HepG2 (cell line): Measurements from ENCODE around the gene RBBP8. TPM values are rescaled to one million over a fixed set of nuclear protein-coding genes. Genes with fewer than 3 reads are reported as not detected.

ENCODE experiments used
- ATAC-seq: fragments of 200-7000 bp; cut with Tn5 transposase; 3 replicates; pipeline ENCODE4 v1.9.1; 2020; ENCODE audit warnings: mild to moderate bottlenecking, moderate library complexity
- BruUV-seq: library from RNA; stranded (reverse); fragments of 400-500 nt; replicated peaks from 2 replicates; lab custom pipeline; 2021; lab: Mats Ljungman, UMichigan
- CTCF ChIA-PET: fragments of 300-600 bp; formaldehyde crosslinking; extraction: SDS; loops from one replicate; lab custom pipeline; 2021; ENCODE audit warnings: low total read pairs, inconsistent platforms, low intra/inter-chr PET ratio; lab: Yijun Ruan, JAX
- POLR2A ChIA-PET: fragments of 350-600 bp; sonication (Branson Sonifier 250); formaldehyde crosslinking; loops from one replicate; lab custom pipeline; 2020; ENCODE audit warnings: antibody characterized with exemption, inconsistent platforms; lab: Yijun Ruan, JAX
- DNase-seq: peaks from one replicate; pipeline ENCODE4 v3.0.0-alpha.2; 2015; ENCODE audit warnings: low spot score
- FAIRE-seq: peaks from 3 replicates; lab custom pipeline; 2011; peaks lifted over from hg19 to GRCh38; lab: Jason Lieb, UNC
- H2AFZ ChIP-seq: one replicate; pipeline ENCODE4 v1.6.1; 2011; ENCODE audit warnings: low read length, inconsistent platforms
- H3K27ac ChIP-seq: fragments of 300-600 bp; 3 replicates; pipeline ENCODE4 v1.8.0; 2011; ENCODE audit warnings: mixed run types, mild to moderate bottlenecking, mixed read lengths, low read length, inconsistent platforms; ENCODE audit not compliant: insufficient read depth; ENCODE audit errors: extremely low read length
- H3K27me3 ChIP-seq, 2 experiments: fragments of 200-600 bp in 1 of 2; 2 replicates in 1 of 2; 3 replicates in 1 of 2; pipeline versions ENCODE4 v1.6.0 to v1.8.0; 2011; ENCODE audit warnings: low read length in 2 of 2, mild to moderate bottlenecking in 2 of 2, moderate library complexity in 2 of 2, inconsistent platforms in 1 of 2; ENCODE audit not compliant: insufficient read depth in 2 of 2, control insufficient read depth in 1 of 2
- H3K36me3 ChIP-seq, 2 experiments: fragments of 200-600 bp in 1 of 2; replicated peaks in 1 of 2; 2 replicates in 1 of 2; 3 replicates in 1 of 2; pipeline versions ENCODE4 v1.5.1 to v1.8.0; 2011; ENCODE audit warnings: low read length in 2 of 2, inconsistent platforms in 1 of 2; ENCODE audit not compliant: insufficient read depth in 2 of 2, control insufficient read depth in 1 of 2
- H3K4me1 ChIP-seq: 2 replicates; pipeline ENCODE4 v1.5.1; 2012; ENCODE audit warnings: low read length, inconsistent platforms; ENCODE audit not compliant: insufficient read depth
- H3K4me2 ChIP-seq: 2 replicates; pipeline ENCODE4 v1.6.0; 2011; ENCODE audit warnings: low read depth, low read length, inconsistent platforms
- H3K4me3 ChIP-seq, 3 experiments: fragments of 200-600 bp in 1 of 3; sonication (generic), shearing (Covaris generic) in 1 of 3; replicated peaks in 1 of 3; 2 replicates each; pipeline ENCODE4 v1.5.1; 2011 to 2016; ENCODE audit warnings: low read length in 3 of 3, inconsistent platforms in 2 of 3, low read depth in 2 of 3, mild to moderate bottlenecking in 2 of 3, control low read depth in 1 of 3, mixed read lengths in 1 of 3; ENCODE audit not compliant: insufficient read depth in 1 of 3
- H3K79me2 ChIP-seq: one replicate; pipeline ENCODE4 v1.6.1; 2011; ENCODE audit warnings: low read length, inconsistent platforms; ENCODE audit not compliant: insufficient read depth
- H3K9ac ChIP-seq: 2 replicates; pipeline ENCODE4 v1.6.0; 2011; ENCODE audit warnings: mild to moderate bottlenecking, low read depth, low read length, inconsistent platforms; ENCODE audit not compliant: insufficient read depth
- H3K9me3 ChIP-seq: 2 replicates; pipeline ENCODE4 v1.5.1; 2012; ENCODE audit warnings: mild to moderate bottlenecking, low read length
- H4K20me1 ChIP-seq: 2 replicates; pipeline ENCODE4 v1.6.0; 2011; ENCODE audit warnings: inconsistent platforms, mild to moderate bottlenecking, low read length, moderate library complexity; ENCODE audit not compliant: insufficient read depth
- MXD4 ChIP-seq: IDR thresholded peaks from 2 replicates; pipeline ENCODE4 v1.6.1; 2016; ENCODE audit warnings: mild to moderate bottlenecking, missing biosample characterization, missing genetic modification reagents
- MYC ChIP-seq: sonication (generic); formaldehyde crosslinking; IDR thresholded peaks from 2 replicates; pipeline ENCODE4 v1.9.0; 2021; ENCODE audit warnings: missing genetic modification reagents, borderline replicate concordance
- RBM22 ChIP-seq: fragments of 200-400 bp; formaldehyde crosslinking; optimal IDR thresholded peaks from 2 replicates; pipeline ENCODE3; 2017; ENCODE audit warnings: mild to moderate bottlenecking, low read length, moderate library complexity
- TOPORS ChIP-seq: sonication (generic); formaldehyde crosslinking; IDR thresholded peaks from 2 replicates; pipeline ENCODE4 v1.8.0; 2023; ENCODE audit warnings: mild to moderate bottlenecking, missing genetic modification reagents
- TRIM24 ChIP-seq: sonication (generic); formaldehyde crosslinking; IDR thresholded peaks from 2 replicates; pipeline ENCODE4 v1.8.0; 2022; ENCODE audit warnings: mild to moderate bottlenecking, missing genetic modification reagents
- ZC3H13 ChIP-seq: sonication (generic); formaldehyde crosslinking; IDR thresholded peaks from 2 replicates; pipeline ENCODE4 v1.8.1; 2023; ENCODE audit warnings: mild to moderate bottlenecking, missing genetic modification reagents, moderate library complexity
- ZNF251 ChIP-seq: sonication (generic); formaldehyde crosslinking; IDR thresholded peaks from 2 replicates; pipeline ENCODE4 v1.9.0; 2021; ENCODE audit warnings: mild to moderate bottlenecking, missing genetic modification reagents
- ZNF468 ChIP-seq: sonication (generic); formaldehyde crosslinking; IDR thresholded peaks from 2 replicates; pipeline ENCODE4 v1.8.0; 2022; ENCODE audit warnings: mild to moderate bottlenecking, moderate library complexity, missing genetic modification reagents
- ZNF605 ChIP-seq: sonication (generic); formaldehyde crosslinking; IDR thresholded peaks from 2 replicates; pipeline ENCODE4 v1.8.0; 2022; ENCODE audit warnings: mild to moderate bottlenecking, missing genetic modification reagents
- ZNF747 ChIP-seq: sonication (generic); formaldehyde crosslinking; IDR thresholded peaks from 2 replicates; pipeline ENCODE4 v1.8.1; 2023; ENCODE audit warnings: missing genetic modification reagents, mild to moderate bottlenecking, borderline replicate concordance
- ZNF773 ChIP-seq: sonication (generic); formaldehyde crosslinking; IDR thresholded peaks from 2 replicates; pipeline ENCODE4 v1.4.0; 2020; ENCODE audit warnings: missing genetic modification reagents, borderline replicate concordance
- ZNF879 ChIP-seq: sonication (generic); formaldehyde crosslinking; IDR thresholded peaks from 2 replicates; pipeline ENCODE4 v1.8.1; 2023; ENCODE audit warnings: missing genetic modification reagents
- WGBS: methylation state at CpG from one replicate; pipeline ENCODE4 v1.1.6; 2017; ENCODE audit warnings: low lambda C conversion rate; 5-methylcytosine and 5-hydroxymethylcytosine counted together
- in situ Hi-C: cut with HindIII; loops from 2 replicates; pipeline ENCODE4 v1.10.0; 2017; ENCODE audit warnings: low pct_unique_long_range_greater_than_20kb; ENCODE audit not compliant: extremely low pct_ligation_motif_present
- intact Hi-C: fragments of 100-400 bp; cut with micrococcal nuclease; formaldehyde crosslinking; loops from one replicate; pipeline ENCODE4 v1.10.0; 2022; ENCODE audit not compliant: unreplicated experiment
- polyA plus RNA-seq, 8 experiments: library from polyadenylated mRNA; depleted of rRNA in 3 of 8; stranded (reverse) in 7 of 8; unstranded in 1 of 8; fragments of >200 nt; fragmentation: Illumina TruSeq in 4 of 8; extraction: Trizol in 4 of 8; gene quantifications; 2 replicates each; pipeline versions ENCODE4 v1.2.1 to v1.2.3, GENCODE V29; 2011 to 2016; ENCODE audit warnings: low read depth in 4 of 8, missing spikeins in 1 of 8, mixed read lengths in 1 of 8; ENCODE audit not compliant: insufficient read depth in 1 of 8
- total RNA-seq, 5 experiments: library from RNA; depleted of rRNA; stranded (reverse); fragments of >200 nt; fragmentation: Illumina TruSeq; extraction: Trizol; gene quantifications; 2 replicates each; pipeline ENCODE4 v1.2.3, GENCODE V29; 2016; ENCODE audit warnings: low read depth in 1 of 5
- TF ChIP-seq, protein P1 (sequence below): IDR thresholded peaks from 2 replicates; pipeline ENCODE4 v1.6.1; 2018; ENCODE audit warnings: missing genetic modification reagents, mild to moderate bottlenecking, missing compliant biosample characterization
- TF ChIP-seq, protein P2 (sequence below): IDR thresholded peaks from 2 replicates; pipeline ENCODE4 v1.6.1; 2016; ENCODE audit warnings: missing biosample characterization, missing genetic modification reagents, low read depth
- TF ChIP-seq, protein P3 (sequence below): sonication (generic); formaldehyde crosslinking; IDR thresholded peaks from 2 replicates; pipeline ENCODE4 v1.4.0; 2020; ENCODE audit warnings: missing genetic modification reagents, borderline replicate concordance
- TF ChIP-seq, protein P4 (sequence below): sonication (generic); formaldehyde crosslinking; IDR thresholded peaks from 2 replicates; pipeline ENCODE4 v1.4.0; 2020; ENCODE audit warnings: mild to moderate bottlenecking, missing genetic modification reagents

The RBBP8 gene
- total and polyA plus RNA-seq, 2 of the 13 experiments (the other 11 are each of a cell fraction or from before 2014, with no cell fraction given), result 14.2 to 47.4 TPM

DNA sequence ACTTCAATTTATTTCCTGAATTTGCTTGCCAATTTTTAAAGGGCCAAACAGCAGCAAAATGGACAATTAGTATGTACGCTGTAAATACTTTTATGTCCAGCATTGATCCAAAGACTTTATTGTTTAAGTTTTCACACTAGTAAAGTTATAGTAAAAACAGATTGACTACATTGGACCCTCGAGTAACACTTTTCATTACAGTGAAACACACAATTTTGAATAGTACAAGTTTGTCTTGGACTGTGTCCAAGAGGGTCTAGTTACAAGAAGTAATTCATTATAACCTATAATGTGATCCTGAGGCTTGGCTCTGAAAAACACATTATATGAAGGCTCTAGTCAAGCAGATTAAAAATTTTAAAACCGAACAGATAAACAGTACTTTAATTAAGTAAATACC lies 11.4 kb upstream of the RBBP8 start (continued):
- TF ChIP-seq, protein P1, sequence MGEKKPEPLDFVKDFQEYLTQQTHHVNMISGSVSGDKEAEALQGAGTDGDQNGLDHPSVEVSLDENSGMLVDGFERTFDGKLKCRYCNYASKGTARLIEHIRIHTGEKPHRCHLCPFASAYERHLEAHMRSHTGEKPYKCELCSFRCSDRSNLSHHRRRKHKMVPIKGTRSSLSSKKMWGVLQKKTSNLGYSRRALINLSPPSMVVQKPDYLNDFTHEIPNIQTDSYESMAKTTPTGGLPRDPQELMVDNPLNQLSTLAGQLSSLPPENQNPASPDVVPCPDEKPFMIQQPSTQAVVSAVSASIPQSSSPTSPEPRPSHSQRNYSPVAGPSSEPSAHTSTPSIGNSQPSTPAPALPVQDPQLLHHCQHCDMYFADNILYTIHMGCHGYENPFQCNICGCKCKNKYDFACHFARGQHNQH (CRISPR knock-in tag), result no peak
- TF ChIP-seq ZNF251 (no peak), ZNF773 (CRISPR knock-in tag) (no peak)

DNA sequence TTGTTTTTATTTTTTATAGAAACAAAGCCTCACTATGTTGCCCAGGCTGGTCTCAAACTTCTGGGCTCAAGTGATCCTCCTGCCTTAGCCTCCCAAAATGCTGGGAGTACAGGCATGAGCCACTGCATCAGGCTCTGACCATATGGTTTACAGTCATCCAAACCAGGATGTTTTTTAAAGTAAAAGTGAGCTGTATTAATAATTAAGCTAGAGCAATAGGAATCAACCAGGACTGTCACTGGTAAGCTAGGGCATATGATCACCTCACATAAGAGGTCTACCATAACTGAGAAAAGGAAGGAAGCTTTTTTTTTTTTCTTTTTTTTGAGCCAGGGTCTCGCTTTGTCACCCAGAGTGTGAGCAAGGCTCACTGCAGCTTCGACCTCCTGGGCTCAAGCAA lies 8.5 kb upstream of the RBBP8 start:
- CTCF ChIA-PET, result no interaction called here
- intact Hi-C loops, result no loop called here

More for the DNA sequence above, 8.5 kb upstream of the RBBP8 start:
- FAIRE-seq, result no peak
- H3K9ac ChIP-seq, result no peak overlapping the region
- POLR2A ChIA-PET, result interaction anchor here (1.5 kb wide), 1 partner anchor 8 kb away, joined by 8 read pairs; the partner anchor contains the start of gene RBBP8
- no peak overlapping the region for H2AFZ ChIP-seq
- TF ChIP-seq ZC3H13 (CRISPR knock-in tag) (no peak), RBM22 (no peak), MYC (no peak), TOPORS (CRISPR knock-in tag) (no peak), ZNF879 (CRISPR knock-in tag) (no peak), ZNF468 (CRISPR knock-in tag) (no peak), MXD4 (CRISPR knock-in tag) (no peak), TRIM24 (CRISPR knock-in tag) (no peak), ZNF747 (CRISPR knock-in tag) (no peak), ZNF605 (CRISPR knock-in tag) (no peak)
- TF ChIP-seq, protein P2, sequence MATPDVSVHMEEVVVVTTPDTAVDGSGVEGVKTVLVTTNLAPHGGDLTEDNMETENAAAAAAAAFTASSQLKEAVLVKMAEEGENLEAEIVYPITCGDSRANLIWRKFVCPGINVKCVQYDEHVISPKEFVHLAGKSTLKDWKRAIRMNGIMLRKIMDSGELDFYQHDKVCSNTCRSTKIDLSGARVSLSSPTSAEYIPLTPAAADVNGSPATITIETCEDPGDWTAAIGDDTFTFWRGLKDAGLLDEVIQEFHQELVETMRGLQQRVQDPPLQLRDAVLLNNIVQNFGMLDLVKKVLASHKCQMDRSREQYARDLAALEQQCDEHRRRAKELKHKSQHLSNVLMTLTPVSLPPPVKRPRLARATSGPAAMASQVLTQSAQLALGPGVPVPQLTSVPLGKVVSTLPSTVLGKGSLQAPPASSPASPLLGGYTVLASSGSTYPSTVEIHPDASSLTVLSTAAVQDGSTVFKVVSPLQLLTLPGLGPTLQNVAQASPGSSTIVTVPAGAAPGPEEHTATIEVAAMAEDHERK (CRISPR knock-in tag), result no peak
- TF ChIP-seq, protein P3, sequence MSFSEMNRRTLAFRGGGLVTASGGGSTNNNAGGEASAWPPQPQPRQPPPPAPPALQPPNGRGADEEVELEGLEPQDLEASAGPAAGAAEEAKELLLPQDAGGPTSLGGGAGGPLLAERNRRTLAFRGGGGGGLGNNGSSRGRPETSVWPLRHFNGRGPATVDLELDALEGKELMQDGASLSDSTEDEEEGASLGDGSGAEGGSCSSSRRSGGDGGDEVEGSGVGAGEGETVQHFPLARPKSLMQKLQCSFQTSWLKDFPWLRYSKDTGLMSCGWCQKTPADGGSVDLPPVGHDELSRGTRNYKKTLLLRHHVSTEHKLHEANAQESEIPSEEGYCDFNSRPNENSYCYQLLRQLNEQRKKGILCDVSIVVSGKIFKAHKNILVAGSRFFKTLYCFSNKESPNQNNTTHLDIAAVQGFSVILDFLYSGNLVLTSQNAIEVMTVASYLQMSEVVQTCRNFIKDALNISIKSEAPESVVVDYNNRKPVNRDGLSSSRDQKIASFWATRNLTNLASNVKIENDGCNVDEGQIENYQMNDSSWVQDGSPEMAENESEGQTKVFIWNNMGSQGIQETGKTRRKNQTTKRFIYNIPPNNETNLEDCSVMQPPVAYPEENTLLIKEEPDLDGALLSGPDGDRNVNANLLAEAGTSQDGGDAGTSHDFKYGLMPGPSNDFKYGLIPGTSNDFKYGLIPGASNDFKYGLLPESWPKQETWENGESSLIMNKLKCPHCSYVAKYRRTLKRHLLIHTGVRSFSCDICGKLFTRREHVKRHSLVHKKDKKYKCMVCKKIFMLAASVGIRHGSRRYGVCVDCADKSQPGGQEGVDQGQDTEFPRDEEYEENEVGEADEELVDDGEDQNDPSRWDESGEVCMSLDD (CRISPR knock-in tag), result no peak
- TF ChIP-seq, protein P4, sequence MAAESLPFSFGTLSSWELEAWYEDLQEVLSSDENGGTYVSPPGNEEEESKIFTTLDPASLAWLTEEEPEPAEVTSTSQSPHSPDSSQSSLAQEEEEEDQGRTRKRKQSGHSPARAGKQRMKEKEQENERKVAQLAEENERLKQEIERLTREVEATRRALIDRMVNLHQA, result no peak
- BruUV-seq, result no TSS peak
- no peaks in the 10 kb centered on the region for H3K9me3 ChIP-seq
- no peak for ATAC-seq
- H3K4me2 ChIP-seq, result no peak overlapping the region
- in situ Hi-C loops, result no loop called here
- no peaks in the 10 kb centered on the region for H3K36me3 ChIP-seq
- no peak for DNase-seq
- 52% methylated on average over 2 of the region's 2 CpGs for WGBS
- H4K20me1 ChIP-seq, result no peaks in the 10 kb centered on the region
- no peaks in the 10 kb centered on the region for H3K79me2 ChIP-seq
- no peaks in the 10 kb centered on the region for H3K27me3 ChIP-seq
- no peak overlapping the region for H3K27ac ChIP-seq
- no peak overlapping the region for H3K4me3 ChIP-seq
- no peaks in the 10 kb centered on the region for H3K4me1 ChIP-seq
